PC-9 (cell line): ENCODE results near the gene PFKFB3. TPM values are rescaled to one million over a fixed set of nuclear protein-coding genes. Genes with fewer than 3 reads are reported as not detected.

Experiments used
- BruUV-seq: library from RNA; stranded (reverse); fragments of 400-500 nt; replicated peaks from 2 replicates; lab custom pipeline; 2021; lab: Mats Ljungman, UMichigan
- CTCF ChIA-PET: fragments of 300-600 bp; sonication (Branson Sonifier 250); formaldehyde crosslinking; loops from one replicate; lab custom pipeline; 2022; ENCODE audit warnings: antibody characterized with exemption; lab: Charles Lee
- POLR2A ChIA-PET: fragments of 300-600 bp; sonication (Branson Sonifier 250); formaldehyde crosslinking; loops from one replicate; lab custom pipeline; 2022; ENCODE audit warnings: antibody characterized with exemption; ENCODE audit not compliant: unreplicated experiment; lab: Charles Lee
- DNase-seq, 2 experiments: peaks; one replicate each; pipeline versions ENCODE4 v3.0.0 to v3.0.0-alpha.2; 2015 to 2022; ENCODE audit warnings: mixed read lengths in 1 of 2
- H2AFZ ChIP-seq: fragments of 200-600 bp; sonication (generic); 2 replicates; pipeline ENCODE4 v1.8.1; 2017; ENCODE audit warnings: antibody characterized with exemption
- H3F3A ChIP-seq: fragments of 200-600 bp; sonication (generic); 2 replicates; pipeline ENCODE4 v1.8.1; 2017; ENCODE audit warnings: antibody characterized with exemption, mild to moderate bottlenecking, low read depth; ENCODE audit not compliant: insufficient read depth
- H3K27ac ChIP-seq: fragments of 200-600 bp; sonication (generic); 2 replicates; pipeline ENCODE4 v1.6.1; 2016; ENCODE audit warnings: mixed run types
- H3K27me3 ChIP-seq: fragments of 200-600 bp; sonication (generic); 2 replicates; pipeline ENCODE4 v1.6.1; 2016; ENCODE audit warnings: low read depth, mixed run types; ENCODE audit not compliant: insufficient read depth
- H3K36me3 ChIP-seq: fragments of 200-600 bp; sonication (generic); 2 replicates; pipeline ENCODE4 v1.6.1; 2016; ENCODE audit warnings: low read depth, mixed run types
- H3K4me1 ChIP-seq: fragments of 200-600 bp; sonication (generic); replicated peaks from 2 replicates; pipeline ENCODE4 v1.6.1; 2016; ENCODE audit warnings: mixed run types; ENCODE audit not compliant: insufficient read depth
- H3K4me2 ChIP-seq: fragments of 200-600 bp; sonication (generic); 2 replicates; pipeline ENCODE4 v1.6.1; 2017; ENCODE audit warnings: mixed run types
- H3K4me3 ChIP-seq: fragments of 200-600 bp; sonication (generic); 2 replicates; pipeline ENCODE4 v1.6.1; 2016; ENCODE audit warnings: mixed run types
- H3K79me2 ChIP-seq: fragments of 200-600 bp; sonication (generic); 2 replicates; pipeline ENCODE4 v1.6.1; 2017; ENCODE audit warnings: low read depth, mixed run types
- H3K9me2 ChIP-seq: fragments of 200-600 bp; sonication (generic); 2 replicates; pipeline ENCODE4 v1.8.1; 2017; ENCODE audit warnings: mild to moderate bottlenecking; ENCODE audit not compliant: insufficient read depth
- H3K9me3 ChIP-seq: fragments of 200-600 bp; sonication (generic); 2 replicates; pipeline ENCODE4 v1.8.1; 2016; ENCODE audit warnings: low read depth; ENCODE audit not compliant: insufficient read depth
- H4K20me1 ChIP-seq: fragments of 200-600 bp; sonication (generic); 2 replicates; pipeline ENCODE4 v1.8.1; 2017; ENCODE audit not compliant: insufficient read depth
- CTCF ChIP-seq: fragments of 200-600 bp; sonication (generic); conservative IDR thresholded peaks from 2 replicates; pipeline ENCODE4 v1.6.1; 2017; ENCODE audit warnings: mixed run types, antibody characterized with exemption, mild to moderate bottlenecking, moderate library complexity
- EZH2 ChIP-seq: fragments of 200-600 bp; sonication (generic); IDR thresholded peaks from 2 replicates; pipeline ENCODE4 v1.8.0; 2017; ENCODE audit warnings: antibody characterized with exemption, low read depth
- intact Hi-C: fragments of 100-400 bp; cut with micrococcal nuclease; formaldehyde crosslinking; loops from one replicate; pipeline ENCODE4 v1.10.0; 2022; ENCODE audit not compliant: unreplicated experiment
- total RNA-seq: library from RNA; stranded (reverse); gene quantifications from 2 replicates; pipeline ENCODE4 v1.2.3, GENCODE V29; 2021

PFKFB3 gene
- total RNA-seq, 1 experiment from 2014 or later: 37.8 TPM

DNA sequence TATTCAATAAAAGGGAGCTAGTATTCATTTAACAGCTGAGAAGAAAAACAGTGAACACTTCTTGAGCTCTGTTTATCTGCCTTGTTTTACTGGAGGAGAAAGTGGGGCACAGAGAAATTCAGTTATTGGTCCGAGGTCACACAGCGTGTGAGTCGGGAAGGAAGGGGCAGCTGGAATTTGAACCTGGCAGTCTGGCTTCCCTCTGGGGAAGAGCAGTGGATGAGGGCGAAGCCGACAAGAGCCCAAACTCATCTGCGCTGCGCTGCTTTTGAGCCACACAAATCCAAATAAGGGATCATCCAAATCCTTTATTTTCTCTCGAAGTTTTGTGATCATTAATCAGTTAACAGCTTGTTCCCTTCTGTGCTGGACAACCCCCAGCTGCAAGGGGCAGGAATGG lies 23.7 kb upstream of the PFKFB3 start:
- Histone ChIP-seq H3K27me3 (no peaks in the 10 kb centered on the region), H3K9me3 (no peaks in the 10 kb centered on the region), H3K79me2 (no peaks in the 10 kb centered on the region), H3K9me2 (no peaks in the 10 kb centered on the region), H3K36me3 (no peaks in the 10 kb centered on the region), H4K20me1 (no peaks in the 10 kb centered on the region; the same call in 1 of the 2 replicates), H2AFZ (no peak overlapping the region), H3K4me2 (no peak overlapping the region), H3K4me3 (no peak overlapping the region), H3K27ac (no peak overlapping the region), H3K4me1 (no peaks in the 10 kb centered on the region), H3F3A (no peaks in the 10 kb centered on the region)
- intact Hi-C loops: no loop called here
- no TSS peak for BruUV-seq
- DNase-seq: no peak
- ChIA-PET POLR2A (interaction anchor here (0.6 to 0.7 kb wide), 2 partner anchors 10 to 188 kb away, joined by 4 to 6 read pairs; no protein-coding TSS in a partner anchor), CTCF (no interaction called here)
- TF ChIP-seq CTCF (no peak), EZH2 (no peak)

GRCh38 chr10:6180480-6181110 lies 22.1 kb upstream of the PFKFB3 start:
- CTCF ChIA-PET: no interaction called here
- no peaks in the 10 kb centered on the region for H3F3A ChIP-seq
- no peak overlapping the region for H3K27ac ChIP-seq
- H3K36me3 ChIP-seq: no peaks in the 10 kb centered on the region
- H3K4me2 ChIP-seq: no peak overlapping the region
- no peak overlapping the region for H3K4me3 ChIP-seq
- no peaks in the 10 kb centered on the region for H3K4me1 ChIP-seq
- intact Hi-C loops: no loop called here
- no peaks in the 10 kb centered on the region for H3K9me3 ChIP-seq
- no peak overlapping the region for H2AFZ ChIP-seq
- no peaks in the 10 kb centered on the region for H3K27me3 ChIP-seq
- no peaks in the 10 kb centered on the region for H3K9me2 ChIP-seq
- DNase-seq: no peak
- no peaks in the 10 kb centered on the region; the same call in 1 of the 2 replicates for H4K20me1 ChIP-seq
- POLR2A ChIA-PET: no interaction called here
- H3K79me2 ChIP-seq: no peaks in the 10 kb centered on the region
- BruUV-seq: no TSS peak
- TF ChIP-seq CTCF (no peak), EZH2 (no peak)

DNA sequence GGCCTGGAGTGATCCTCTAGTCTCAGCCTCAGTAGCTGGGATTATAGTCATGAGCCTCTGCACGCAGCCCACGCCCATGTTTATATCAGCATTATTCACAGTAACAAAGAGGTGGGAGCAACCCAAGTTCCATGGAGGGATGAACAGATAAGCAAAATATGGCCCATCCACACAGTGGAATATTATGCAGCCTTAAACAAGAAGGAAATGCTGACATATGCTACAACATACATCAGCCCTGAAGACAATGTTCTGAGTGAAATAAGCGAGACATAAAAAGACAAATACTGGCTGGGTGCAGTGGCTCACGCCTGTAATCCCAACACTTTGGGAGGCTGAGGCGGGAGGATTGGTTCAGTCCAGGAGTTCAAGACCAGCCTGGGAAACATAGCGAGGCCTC lies 21.5 kb upstream of the PFKFB3 start:
- Histone ChIP-seq H3K9me3 (no peaks in the 10 kb centered on the region), H3F3A (no peaks in the 10 kb centered on the region; the same call in 1 of the 2 replicates), H3K79me2 (no peaks in the 10 kb centered on the region), H3K4me2 (no peak overlapping the region), H3K9me2 (no peaks in the 10 kb centered on the region), H3K36me3 (no peaks in the 10 kb centered on the region), H2AFZ (no peak overlapping the region), H3K27ac (no peak overlapping the region), H3K4me1 (no peaks in the 10 kb centered on the region), H3K4me3 (no peak overlapping the region), H3K27me3 (no peaks in the 10 kb centered on the region), H4K20me1 (no peaks in the 10 kb centered on the region; the same call in 1 of the 2 replicates)
- CTCF ChIA-PET: interaction anchor here (0.6 kb wide), 1 partner anchor 73 kb away, joined by 3 read pairs; no protein-coding TSS in a partner anchor
- POLR2A ChIA-PET: no interaction called here
- BruUV-seq: no TSS peak
- intact Hi-C loops: no loop called here
- TF ChIP-seq EZH2 (no peak), CTCF (no peak)
- DNase-seq: no peak
